Loucy (cell line): Measurements from ENCODE around the gene USP38.

ENCODE experiments used
- CTCF ChIP-seq: fragments of 200-600 bp; sonication (generic); conservative IDR thresholded peaks from 2 replicates; pipeline ENCODE4 v1.5.1; 2014; ENCODE audit warnings: mild to moderate bottlenecking, antibody characterized with exemption, low read length
- EZH2phosphoT487 ChIP-seq: fragments of 200-600 bp; IDR thresholded peaks from 2 replicates; pipeline ENCODE4 v1.6.1; 2018; ENCODE audit warnings: antibody characterized with exemption, mild to moderate bottlenecking, moderate library complexity, borderline replicate concordance

GRCh38 chr4:143253166-143253565 is 68.4 kb downstream of the USP38 start:
- TF ChIP-seq CTCF (no peak), EZH2phosphoT487 (no peak)
